ENCODE results near the gene RGL2. TPM values are rescaled to one million over a fixed set of nuclear protein-coding genes. Genes with fewer than 3 reads are reported as not detected.

Gene RGL2
- total RNA-seq, 2 donors from 2014 or later: 85.6 to 98.0 TPM

DNA sequence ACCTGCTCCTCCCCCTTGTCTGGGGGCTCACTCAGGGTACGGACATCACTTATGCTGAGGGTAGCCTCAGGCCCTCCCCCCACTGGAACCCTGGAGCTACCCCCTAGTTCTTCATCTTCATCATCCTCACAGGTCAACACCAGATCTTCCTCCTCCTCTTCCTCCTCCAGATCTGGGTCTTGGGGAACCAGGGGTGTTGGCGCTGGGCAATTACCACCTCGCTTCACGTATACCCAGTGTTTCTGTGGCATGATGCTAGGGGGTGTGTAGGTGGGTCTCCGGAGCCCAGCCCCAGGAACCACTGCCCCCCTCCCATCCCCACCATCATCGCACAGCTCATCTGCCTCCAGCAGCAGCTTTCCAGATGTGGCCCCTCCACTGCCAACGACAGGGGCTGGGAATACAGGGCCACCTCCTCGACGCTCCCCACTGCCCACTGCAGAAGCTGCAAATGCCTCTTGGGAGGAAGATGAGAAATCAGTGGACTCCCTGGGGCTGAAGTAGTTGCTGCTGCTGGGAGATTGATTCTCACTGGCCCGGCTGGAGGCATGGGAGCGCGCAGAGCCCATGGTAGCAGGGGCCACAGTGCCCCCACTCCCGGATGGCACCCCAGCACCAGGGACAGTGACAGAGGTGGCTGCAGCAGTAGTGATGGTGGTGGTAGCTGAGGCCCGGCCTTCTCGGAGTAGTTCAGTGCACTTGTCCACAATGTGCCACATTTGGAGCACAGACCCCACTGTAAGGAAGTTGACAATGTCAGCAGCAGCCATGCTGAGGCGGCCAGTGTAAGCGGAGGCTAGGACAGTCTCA is 17.3 kb upstream of the RGL2 start:
- no peak overlapping the region for H3K27ac ChIP-seq (ENCODE audit: low read depth, low read length)
- H3K4me1 ChIP-seq (ENCODE audit: control insufficient read depth, insufficient read depth, low read length): peaks cover 11% of the 10 kb centered on the region
- peaks cover 26% of the 10 kb centered on the region for H3K36me3 ChIP-seq (ENCODE audit: control insufficient read depth, insufficient read depth, low read length)
- H3K9me3 Mint-ChIP-seq: no peaks in the 10 kb centered on the region
- H3K4me1 Mint-ChIP-seq: peaks cover 38% of the 10 kb centered on the region
- H3K9me3 ChIP-seq (ENCODE audit: control insufficient read depth, low read length): no peaks in the 10 kb centered on the region
- H3K27me3 Mint-ChIP-seq (ENCODE audit: insufficient read depth): peaks cover 13% of the 10 kb centered on the region
- no peak overlapping the region for H3K9ac ChIP-seq (ENCODE audit: extremely low read depth, low read length, poor library complexity, severe bottlenecking)
- H3K27me3 ChIP-seq (ENCODE audit: control insufficient read depth, insufficient read depth, low read length, poor library complexity, severe bottlenecking): peaks cover 20% of the 10 kb centered on the region
- peaks cover 32% of the 10 kb centered on the region for H3K36me3 Mint-ChIP-seq (ENCODE audit: low read depth)
- TF ChIP-seq, protein P1, sequence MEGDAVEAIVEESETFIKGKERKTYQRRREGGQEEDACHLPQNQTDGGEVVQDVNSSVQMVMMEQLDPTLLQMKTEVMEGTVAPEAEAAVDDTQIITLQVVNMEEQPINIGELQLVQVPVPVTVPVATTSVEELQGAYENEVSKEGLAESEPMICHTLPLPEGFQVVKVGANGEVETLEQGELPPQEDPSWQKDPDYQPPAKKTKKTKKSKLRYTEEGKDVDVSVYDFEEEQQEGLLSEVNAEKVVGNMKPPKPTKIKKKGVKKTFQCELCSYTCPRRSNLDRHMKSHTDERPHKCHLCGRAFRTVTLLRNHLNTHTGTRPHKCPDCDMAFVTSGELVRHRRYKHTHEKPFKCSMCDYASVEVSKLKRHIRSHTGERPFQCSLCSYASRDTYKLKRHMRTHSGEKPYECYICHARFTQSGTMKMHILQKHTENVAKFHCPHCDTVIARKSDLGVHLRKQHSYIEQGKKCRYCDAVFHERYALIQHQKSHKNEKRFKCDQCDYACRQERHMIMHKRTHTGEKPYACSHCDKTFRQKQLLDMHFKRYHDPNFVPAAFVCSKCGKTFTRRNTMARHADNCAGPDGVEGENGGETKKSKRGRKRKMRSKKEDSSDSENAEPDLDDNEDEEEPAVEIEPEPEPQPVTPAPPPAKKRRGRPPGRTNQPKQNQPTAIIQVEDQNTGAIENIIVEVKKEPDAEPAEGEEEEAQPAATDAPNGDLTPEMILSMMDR (conservative IDR thresholded peaks at IDR 0.05): no peak
- no peak overlapping the region for H3K27ac Mint-ChIP-seq
- DNase-seq: no peak
- no peak overlapping the region for H3K4me3 ChIP-seq (ENCODE audit: low read length)
- peak overlapping the region; percentile 87 for H3K4me3 Mint-ChIP-seq
- 94 to 95% methylated on average over 7 to 15 of the region's 17 CpGs for WGBS, 2 experiments (ENCODE audit: insufficient coverage in 1 of 2, insufficient read length in 1 of 2)

GRCh38 chr6:33314943-33315792 is 16.4 kb upstream of the RGL2 start:
- H3K4me1 ChIP-seq (ENCODE audit: control insufficient read depth, insufficient read depth, low read length): peaks cover 4% of the 10 kb centered on the region
- H3K27ac ChIP-seq (ENCODE audit: low read depth, low read length): no peak overlapping the region
- Mint-ChIP-seq H3K4me3 (peak overlapping the region; percentile 74), H3K27ac (peak overlapping the region; percentile 16), H3K4me1 (peaks cover 38% of the 10 kb centered on the region), H3K27me3 (ENCODE audit: insufficient read depth) (peaks cover 13% of the 10 kb centered on the region), H3K36me3 (ENCODE audit: low read depth) (peaks cover 23% of the 10 kb centered on the region), H3K9me3 (no peaks in the 10 kb centered on the region)
- peaks cover 20% of the 10 kb centered on the region for H3K27me3 ChIP-seq (ENCODE audit: control insufficient read depth, insufficient read depth, low read length, poor library complexity, severe bottlenecking)
- WGBS, 2 experiments (ENCODE audit: insufficient coverage in 1 of 2, insufficient read length in 1 of 2): 87 to 93% methylated on average over 37 to 47 of the region's 47 CpGs
- TF ChIP-seq, protein P1 (conservative IDR thresholded peaks at IDR 0.05): no peak
- no peaks in the 10 kb centered on the region for H3K9me3 ChIP-seq (ENCODE audit: control insufficient read depth, low read length)
- no peak overlapping the region for H3K4me3 ChIP-seq (ENCODE audit: low read length)
- DNase-seq: peak; percentile 79
- peaks cover 18% of the 10 kb centered on the region for H3K36me3 ChIP-seq (ENCODE audit: control insufficient read depth, insufficient read depth, low read length)
- H3K9ac ChIP-seq (ENCODE audit: extremely low read depth, low read length, poor library complexity, severe bottlenecking): no peak overlapping the region

- DNase-seq: peak; percentile 73
- Mint-ChIP-seq H3K27me3 (ENCODE audit: insufficient read depth) (peaks cover 13% of the 10 kb centered on the region), H3K36me3 (ENCODE audit: low read depth) (peaks cover 17% of the 10 kb centered on the region), H3K9me3 (no peaks in the 10 kb centered on the region), H3K4me1 (peaks cover 38% of the 10 kb centered on the region), H3K27ac (peak overlapping the region; percentile 16), H3K4me3 (peak overlapping the region; percentile 74)
- Histone ChIP-seq H3K9me3 (ENCODE audit: control insufficient read depth, low read length) (no peaks in the 10 kb centered on the region), H3K4me1 (ENCODE audit: control insufficient read depth, insufficient read depth, low read length) (peaks cover 4% of the 10 kb centered on the region), H3K4me3 (ENCODE audit: low read length) (no peak overlapping the region), H3K27me3 (ENCODE audit: control insufficient read depth, insufficient read depth, low read length, poor library complexity, severe bottlenecking) (peaks cover 20% of the 10 kb centered on the region), H3K36me3 (ENCODE audit: control insufficient read depth, insufficient read depth, low read length) (peaks cover 11% of the 10 kb centered on the region), H3K27ac (ENCODE audit: low read depth, low read length) (no peak overlapping the region), H3K9ac (ENCODE audit: extremely low read depth, low read length, poor library complexity, severe bottlenecking) (no peak overlapping the region)
- TF ChIP-seq, protein P1 (conservative IDR thresholded peaks at IDR 0.05): no peak
- 48 to 50% methylated on average over 2 to 6 of the region's 10 CpGs for WGBS, 2 experiments (ENCODE audit: insufficient coverage in 1 of 2, insufficient read length in 1 of 2)
Observed at GRCh38 chr6:33314515-33314942, 15.8 kb upstream of the RGL2 start.

Measured in endodermal cell (in vitro differentiated cells).